GM23338 (cell line): ENCODE data around the gene NKX2-4. TPM values are rescaled to one million over a fixed set of nuclear protein-coding genes. Genes with fewer than 3 reads are reported as not detected.

ENCODE experiments used
- ATAC-seq: fragments of 200-7000 bp; cut with Tn5 transposase; 3 replicates; pipeline ENCODE4 v1.9.1; 2020
- DNase-seq: peaks from one replicate; pipeline ENCODE4 v3.0.0-alpha.2; 2015; ENCODE audit warnings: low spot score
- H2AFZ ChIP-seq: fragments of 200-600 bp; sonication (generic); 2 replicates; pipeline ENCODE4 v1.8.0; 2016; ENCODE audit warnings: antibody characterized with exemption, mild to moderate bottlenecking, moderate library complexity
- H3F3A ChIP-seq: fragments of 200-600 bp; sonication (generic); replicated peaks from 2 replicates; pipeline ENCODE4 v1.8.0; 2017; ENCODE audit warnings: antibody characterized with exemption, mixed run types, low read depth
- H3K27ac ChIP-seq: fragments of 200-600 bp; sonication (generic); 2 replicates; pipeline ENCODE4 v1.6.1; 2016; ENCODE audit warnings: low read depth
- H3K27me3 ChIP-seq: fragments of 200-600 bp; sonication (generic); 2 replicates; pipeline ENCODE4 v1.8.0; 2016; ENCODE audit warnings: mild to moderate bottlenecking, mixed run types, moderate library complexity; ENCODE audit not compliant: insufficient read depth
- H3K36me3 ChIP-seq: fragments of 200-600 bp; sonication (generic); 2 replicates; pipeline ENCODE4 v1.8.0; 2016; ENCODE audit warnings: mild to moderate bottlenecking; ENCODE audit not compliant: insufficient read depth
- H3K4me1 ChIP-seq: fragments of 200-600 bp; sonication (generic); 2 replicates; pipeline ENCODE4 v1.8.0; 2016; ENCODE audit warnings: mild to moderate bottlenecking, moderate library complexity; ENCODE audit not compliant: insufficient read depth
- H3K4me2 ChIP-seq: fragments of 200-600 bp; sonication (generic); 2 replicates; pipeline ENCODE4 v1.7.1; 2017; ENCODE audit warnings: mixed run types
- H3K4me3 ChIP-seq: fragments of 200-600 bp; sonication (generic); 2 replicates; pipeline ENCODE4 v1.6.1; 2016; ENCODE audit warnings: mixed run types
- H3K79me2 ChIP-seq: fragments of 200-600 bp; sonication (generic); replicated peaks from 2 replicates; pipeline ENCODE4 v1.8.0; 2017; ENCODE audit warnings: mild to moderate bottlenecking; ENCODE audit not compliant: insufficient read depth
- H3K9me2 ChIP-seq: fragments of 200-600 bp; sonication (generic); 2 replicates; pipeline ENCODE4 v1.8.0; 2017; ENCODE audit not compliant: insufficient read depth
- H4K20me1 ChIP-seq: fragments of 200-600 bp; sonication (generic); replicated peaks from 2 replicates; pipeline ENCODE4 v1.8.0; 2017; ENCODE audit warnings: mild to moderate bottlenecking; ENCODE audit not compliant: insufficient read depth
- H3K27ac Mint-ChIP-seq: 2 replicates; pipeline ENCODE4 v1.8.0; 2020; ENCODE audit warnings: inconsistent platforms, mild to moderate bottlenecking, moderate library complexity, mixed read lengths
- H3K27me3 Mint-ChIP-seq: 3 replicates; pipeline ENCODE4 v1.8.0; 2022; ENCODE audit warnings: low read depth, mild to moderate bottlenecking, moderate library complexity, mixed read lengths, inconsistent platforms; ENCODE audit not compliant: insufficient read depth, poor library complexity
- H3K36me3 Mint-ChIP-seq: 3 replicates; pipeline ENCODE4 v1.8.0; 2021; ENCODE audit warnings: low read depth, mild to moderate bottlenecking, inconsistent platforms, moderate library complexity, mixed read lengths
- H3K4me1 Mint-ChIP-seq: 3 replicates; pipeline ENCODE4 v1.8.0; 2020; ENCODE audit warnings: mild to moderate bottlenecking, inconsistent platforms, mixed read lengths
- H3K4me3 Mint-ChIP-seq: 3 replicates; pipeline ENCODE4 v1.8.0; 2021; ENCODE audit warnings: moderate library complexity, mild to moderate bottlenecking, inconsistent platforms, mixed read lengths
- H3K9me3 Mint-ChIP-seq: 3 replicates; pipeline ENCODE4 v1.8.0; 2020; ENCODE audit warnings: moderate library complexity, mild to moderate bottlenecking, inconsistent platforms, mixed read lengths
- CREB1 ChIP-seq: fragments of 250-450 bp; sonication (Bioruptor Pico); IDR thresholded peaks from 2 replicates; pipeline ENCODE4 v1.5.0; 2020; ENCODE audit warnings: low read depth, mild to moderate bottlenecking, moderate library complexity
- JUNB ChIP-seq: IDR thresholded peaks from one replicate; pipeline ENCODE4 v1.6.1; 2016; ENCODE audit warnings: antibody characterized with exemption; ENCODE audit not compliant: unreplicated experiment
- POLR2AphosphoS5 ChIP-seq: IDR thresholded peaks from 2 replicates; pipeline ENCODE4 v1.6.1; 2016; ENCODE audit warnings: antibody characterized with exemption, low read depth
- polyA plus RNA-seq: library from polyadenylated mRNA; unstranded; fragments of >200 nt; fragmentation: Nextera tagmentation; extraction: Ambion mirVana; gene quantifications from 2 replicates; pipeline ENCODE4 v1.2.1, GENCODE V29; 2016
- total RNA-seq: library from RNA; depleted of rRNA; stranded (reverse); fragments of >200 nt; shearing (Covaris generic); gene quantifications from 2 replicates; pipeline ENCODE4 v1.2.3, GENCODE V29; 2014
- TF ChIP-seq, protein P1 (sequence below), 2 experiments: fragments of 200-600 bp in 1 of 2; sonication (generic) in 1 of 2; conservative IDR thresholded peaks; 2 replicates each; pipeline versions ENCODE4 v1.5.1 to v1.6.1; 2016 to 2017; ENCODE audit warnings: antibody characterized with exemption in 2 of 2, low read depth in 2 of 2, mild to moderate bottlenecking in 2 of 2, moderate library complexity in 1 of 2
- TF ChIP-seq, protein P2 (sequence below): fragments of 250-450 bp; sonication (Bioruptor Pico); IDR thresholded peaks from 2 replicates; pipeline ENCODE4 v1.5.0; 2020; ENCODE audit warnings: mild to moderate bottlenecking, moderate library complexity
- TF ChIP-seq, protein P3 (sequence below): IDR thresholded peaks from 2 replicates; pipeline ENCODE4 v1.6.1; 2016; ENCODE audit warnings: antibody characterized with exemption

The NKX2-4 gene
- total and polyA plus RNA-seq, 2 experiments from 2014 or later, result 0.61 to 2.1 TPM

DNA sequence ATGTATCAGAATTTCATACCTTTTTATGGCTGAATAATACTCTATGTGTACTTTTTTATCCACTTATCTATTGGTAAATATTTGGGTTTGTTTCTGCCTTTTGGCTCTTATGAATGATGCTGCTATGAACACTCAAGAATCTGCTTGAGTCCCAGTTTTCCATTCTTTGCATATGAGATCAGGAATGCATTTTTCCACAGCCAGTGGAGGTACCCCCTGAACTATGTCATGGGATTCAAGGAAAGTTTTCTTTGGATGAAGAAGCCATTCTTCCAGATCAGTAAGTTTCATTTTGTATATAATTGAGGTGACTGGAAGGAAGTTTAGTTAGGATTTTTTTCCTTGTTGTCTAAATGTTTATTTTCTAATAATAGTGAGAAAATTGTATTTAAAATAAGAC is 40.9 kb downstream of the NKX2-4 start:
- ATAC-seq, result no peak
- H2AFZ ChIP-seq, result no peak overlapping the region
- no peaks in the 10 kb centered on the region for H3K4me1 Mint-ChIP-seq
- H3K27me3 ChIP-seq, result no peaks in the 10 kb centered on the region
- H3K9me3 Mint-ChIP-seq, result no peaks in the 10 kb centered on the region
- H3K4me3 ChIP-seq, result no peak overlapping the region
- H3K27ac ChIP-seq, result no peak overlapping the region
- H3K4me2 ChIP-seq, result no peak overlapping the region
- H3K27me3 Mint-ChIP-seq, result no peaks in the 10 kb centered on the region
- no peaks in the 10 kb centered on the region for H4K20me1 ChIP-seq
- no peaks in the 10 kb centered on the region for H3K4me1 ChIP-seq
- H3K79me2 ChIP-seq, result peaks cover 4% of the 10 kb centered on the region; the same call in 1 of the 2 replicates
- H3K9me2 ChIP-seq, result no peaks in the 10 kb centered on the region
- DNase-seq, result no peak
- H3F3A ChIP-seq, result no peaks in the 10 kb centered on the region
- peaks cover 26% of the 10 kb centered on the region; the same call in 1 of the 2 replicates for H3K36me3 ChIP-seq
- H3K36me3 Mint-ChIP-seq, result peaks cover 42% of the 10 kb centered on the region
- TF ChIP-seq, protein P1, sequence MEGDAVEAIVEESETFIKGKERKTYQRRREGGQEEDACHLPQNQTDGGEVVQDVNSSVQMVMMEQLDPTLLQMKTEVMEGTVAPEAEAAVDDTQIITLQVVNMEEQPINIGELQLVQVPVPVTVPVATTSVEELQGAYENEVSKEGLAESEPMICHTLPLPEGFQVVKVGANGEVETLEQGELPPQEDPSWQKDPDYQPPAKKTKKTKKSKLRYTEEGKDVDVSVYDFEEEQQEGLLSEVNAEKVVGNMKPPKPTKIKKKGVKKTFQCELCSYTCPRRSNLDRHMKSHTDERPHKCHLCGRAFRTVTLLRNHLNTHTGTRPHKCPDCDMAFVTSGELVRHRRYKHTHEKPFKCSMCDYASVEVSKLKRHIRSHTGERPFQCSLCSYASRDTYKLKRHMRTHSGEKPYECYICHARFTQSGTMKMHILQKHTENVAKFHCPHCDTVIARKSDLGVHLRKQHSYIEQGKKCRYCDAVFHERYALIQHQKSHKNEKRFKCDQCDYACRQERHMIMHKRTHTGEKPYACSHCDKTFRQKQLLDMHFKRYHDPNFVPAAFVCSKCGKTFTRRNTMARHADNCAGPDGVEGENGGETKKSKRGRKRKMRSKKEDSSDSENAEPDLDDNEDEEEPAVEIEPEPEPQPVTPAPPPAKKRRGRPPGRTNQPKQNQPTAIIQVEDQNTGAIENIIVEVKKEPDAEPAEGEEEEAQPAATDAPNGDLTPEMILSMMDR (conservative IDR thresholded peaks at IDR 0.05; ENCODE audit: low read depth in 2 of 2), result no peak
- TF ChIP-seq CREB1 (CRISPR knock-in tag) (no peak), JUNB (no peak), POLR2AphosphoS5 (no peak)
- TF ChIP-seq, protein P2, sequence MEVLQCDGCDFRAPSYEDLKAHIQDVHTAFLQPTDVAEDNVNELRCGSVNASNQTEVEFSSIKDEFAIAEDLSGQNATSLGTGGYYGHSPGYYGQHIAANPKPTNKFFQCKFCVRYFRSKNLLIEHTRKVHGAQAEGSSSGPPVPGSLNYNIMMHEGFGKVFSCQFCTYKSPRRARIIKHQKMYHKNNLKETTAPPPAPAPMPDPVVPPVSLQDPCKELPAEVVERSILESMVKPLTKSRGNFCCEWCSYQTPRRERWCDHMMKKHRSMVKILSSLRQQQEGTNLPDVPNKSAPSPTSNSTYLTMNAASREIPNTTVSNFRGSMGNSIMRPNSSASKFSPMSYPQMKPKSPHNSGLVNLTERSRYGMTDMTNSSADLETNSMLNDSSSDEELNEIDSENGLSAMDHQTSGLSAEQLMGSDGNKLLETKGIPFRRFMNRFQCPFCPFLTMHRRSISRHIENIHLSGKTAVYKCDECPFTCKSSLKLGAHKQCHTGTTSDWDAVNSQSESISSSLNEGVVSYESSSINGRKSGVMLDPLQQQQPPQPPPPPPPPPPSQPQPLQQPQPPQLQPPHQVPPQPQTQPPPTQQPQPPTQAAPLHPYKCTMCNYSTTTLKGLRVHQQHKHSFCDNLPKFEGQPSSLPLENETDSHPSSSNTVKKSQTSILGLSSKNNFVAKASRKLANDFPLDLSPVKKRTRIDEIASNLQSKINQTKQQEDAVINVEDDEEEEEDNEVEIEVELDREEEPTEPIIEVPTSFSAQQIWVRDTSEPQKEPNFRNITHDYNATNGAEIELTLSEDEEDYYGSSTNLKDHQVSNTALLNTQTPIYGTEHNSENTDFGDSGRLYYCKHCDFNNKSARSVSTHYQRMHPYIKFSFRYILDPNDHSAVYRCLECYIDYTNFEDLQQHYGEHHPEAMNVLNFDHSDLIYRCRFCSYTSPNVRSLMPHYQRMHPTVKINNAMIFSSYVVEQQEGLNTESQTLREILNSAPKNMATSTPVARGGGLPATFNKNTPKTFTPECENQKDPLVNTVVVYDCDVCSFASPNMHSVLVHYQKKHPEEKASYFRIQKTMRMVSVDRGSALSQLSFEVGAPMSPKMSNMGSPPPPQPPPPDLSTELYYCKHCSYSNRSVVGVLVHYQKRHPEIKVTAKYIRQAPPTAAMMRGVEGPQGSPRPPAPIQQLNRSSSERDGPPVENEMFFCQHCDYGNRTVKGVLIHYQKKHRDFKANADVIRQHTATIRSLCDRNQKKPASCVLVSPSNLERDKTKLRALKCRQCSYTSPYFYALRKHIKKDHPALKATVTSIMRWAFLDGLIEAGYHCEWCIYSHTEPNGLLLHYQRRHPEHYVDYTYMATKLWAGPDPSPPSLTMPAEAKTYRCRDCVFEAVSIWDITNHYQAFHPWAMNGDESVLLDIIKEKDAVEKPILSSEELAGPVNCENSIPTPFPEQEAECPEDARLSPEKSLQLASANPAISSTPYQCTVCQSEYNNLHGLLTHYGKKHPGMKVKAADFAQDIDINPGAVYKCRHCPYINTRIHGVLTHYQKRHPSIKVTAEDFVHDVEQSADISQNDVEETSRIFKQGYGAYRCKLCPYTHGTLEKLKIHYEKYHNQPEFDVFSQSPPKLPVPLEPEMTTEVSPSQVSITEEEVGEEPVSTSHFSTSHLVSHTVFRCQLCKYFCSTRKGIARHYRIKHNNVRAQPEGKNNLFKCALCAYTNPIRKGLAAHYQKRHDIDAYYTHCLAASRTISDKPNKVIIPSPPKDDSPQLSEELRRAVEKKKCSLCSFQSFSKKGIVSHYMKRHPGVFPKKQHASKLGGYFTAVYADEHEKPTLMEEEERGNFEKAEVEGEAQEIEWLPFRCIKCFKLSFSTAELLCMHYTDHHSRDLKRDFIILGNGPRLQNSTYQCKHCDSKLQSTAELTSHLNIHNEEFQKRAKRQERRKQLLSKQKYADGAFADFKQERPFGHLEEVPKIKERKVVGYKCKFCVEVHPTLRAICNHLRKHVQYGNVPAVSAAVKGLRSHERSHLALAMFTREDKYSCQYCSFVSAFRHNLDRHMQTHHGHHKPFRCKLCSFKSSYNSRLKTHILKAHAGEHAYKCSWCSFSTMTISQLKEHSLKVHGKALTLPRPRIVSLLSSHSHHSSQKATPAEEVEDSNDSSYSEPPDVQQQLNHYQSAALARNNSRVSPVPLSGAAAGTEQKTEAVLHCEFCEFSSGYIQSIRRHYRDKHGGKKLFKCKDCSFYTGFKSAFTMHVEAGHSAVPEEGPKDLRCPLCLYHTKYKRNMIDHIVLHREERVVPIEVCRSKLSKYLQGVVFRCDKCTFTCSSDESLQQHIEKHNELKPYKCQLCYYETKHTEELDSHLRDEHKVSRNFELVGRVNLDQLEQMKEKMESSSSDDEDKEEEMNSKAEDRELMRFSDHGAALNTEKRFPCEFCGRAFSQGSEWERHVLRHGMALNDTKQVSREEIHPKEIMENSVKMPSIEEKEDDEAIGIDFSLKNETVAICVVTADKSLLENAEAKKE (CRISPR knock-in tag), result no peak
- TF ChIP-seq, protein P3, sequence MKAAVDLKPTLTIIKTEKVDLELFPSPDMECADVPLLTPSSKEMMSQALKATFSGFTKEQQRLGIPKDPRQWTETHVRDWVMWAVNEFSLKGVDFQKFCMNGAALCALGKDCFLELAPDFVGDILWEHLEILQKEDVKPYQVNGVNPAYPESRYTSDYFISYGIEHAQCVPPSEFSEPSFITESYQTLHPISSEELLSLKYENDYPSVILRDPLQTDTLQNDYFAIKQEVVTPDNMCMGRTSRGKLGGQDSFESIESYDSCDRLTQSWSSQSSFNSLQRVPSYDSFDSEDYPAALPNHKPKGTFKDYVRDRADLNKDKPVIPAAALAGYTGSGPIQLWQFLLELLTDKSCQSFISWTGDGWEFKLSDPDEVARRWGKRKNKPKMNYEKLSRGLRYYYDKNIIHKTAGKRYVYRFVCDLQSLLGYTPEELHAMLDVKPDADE, result no peak
- H3K27ac Mint-ChIP-seq, result no peak overlapping the region
- no peak overlapping the region for H3K4me3 Mint-ChIP-seq
